HG03378 (cell line): ENCODE results near the gene SYT15B.
"Not testable (repeated sequence)": the region's sequence is repeated elsewhere in the genome, so short reads cannot be mapped to it uniquely, and the experiment has no call there.

Experiments
- ATAC-seq: cut with Tn5 transposase; IDR thresholded peaks from one replicate; pipeline ENCODE4 v1.9.1; 2021; ENCODE audit warnings: mild to moderate bottlenecking, moderate library complexity; ENCODE audit not compliant: unreplicated experiment

The SYT15B gene

GRCh38 chr10:47763554-47764175 lies at the start of gene SYT15B:
Gene SYT15B (minus strand): TSS chr10:47763592. CDS start chr10:47762640, 952 bp downstream.
- not testable (repeated sequence) for ATAC-seq

GRCh38 chr10:47779590-47779989 lies 16.2 kb upstream of the SYT15B start:
- not testable (repeated sequence) for ATAC-seq

- not testable (repeated sequence) for ATAC-seq
Observed at GRCh38 chr10:47775361-47776231, 12.2 kb upstream of the SYT15B start.

DNA sequence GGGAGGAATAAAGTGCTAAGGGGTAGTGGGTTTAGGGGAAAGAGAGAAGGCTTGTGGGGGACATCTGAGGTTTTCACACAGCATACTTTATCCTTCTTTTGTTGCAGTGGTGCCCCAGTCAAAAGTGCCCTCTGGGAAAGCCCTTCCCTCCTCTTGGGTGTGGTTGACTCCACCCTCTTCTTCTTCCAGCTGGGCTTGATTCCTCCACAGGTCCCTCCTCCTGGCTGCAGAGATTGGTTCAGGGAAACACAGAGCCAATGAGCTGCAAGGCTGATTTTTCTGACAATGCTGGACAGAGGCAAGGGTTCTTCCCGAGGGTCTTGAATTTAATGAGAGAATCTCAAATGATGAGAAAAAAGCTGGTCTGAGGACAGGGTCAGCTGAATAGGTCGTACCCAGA lies 7.4 kb upstream of the SYT15B start:
- ATAC-seq, result not testable (repeated sequence)

DNA sequence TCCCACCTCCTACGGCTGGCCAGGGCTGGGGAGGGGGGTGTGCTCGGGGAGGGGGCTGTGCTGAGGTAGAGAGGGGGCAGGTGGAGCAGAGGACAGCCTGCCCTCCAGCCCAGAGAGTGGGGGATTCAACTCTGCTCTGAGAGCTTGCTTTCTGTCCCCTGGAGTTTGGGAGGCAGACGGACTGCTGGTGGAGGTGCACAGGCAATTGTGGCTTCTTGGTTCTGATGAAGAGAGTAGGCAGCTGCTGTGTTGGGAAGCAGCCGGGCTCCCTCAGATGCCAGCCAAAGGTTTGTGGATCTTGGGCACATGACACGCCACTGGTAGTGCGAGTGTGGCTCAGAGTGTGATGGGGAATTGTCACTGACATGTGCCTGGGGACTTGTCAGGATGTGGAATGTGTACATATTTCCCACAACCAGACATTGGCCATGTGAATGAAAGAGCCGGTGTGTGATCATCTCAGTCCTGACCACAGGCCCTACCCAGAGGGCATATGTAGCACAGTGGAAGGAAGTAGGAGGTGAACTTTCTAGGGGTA lies 5.3 kb upstream of the SYT15B start:
- ATAC-seq, result not testable (repeated sequence)

- ATAC-seq, result not testable (repeated sequence)
Observed at GRCh38 chr10:47768085-47768484, 4.7 kb upstream of the SYT15B start.

DNA sequence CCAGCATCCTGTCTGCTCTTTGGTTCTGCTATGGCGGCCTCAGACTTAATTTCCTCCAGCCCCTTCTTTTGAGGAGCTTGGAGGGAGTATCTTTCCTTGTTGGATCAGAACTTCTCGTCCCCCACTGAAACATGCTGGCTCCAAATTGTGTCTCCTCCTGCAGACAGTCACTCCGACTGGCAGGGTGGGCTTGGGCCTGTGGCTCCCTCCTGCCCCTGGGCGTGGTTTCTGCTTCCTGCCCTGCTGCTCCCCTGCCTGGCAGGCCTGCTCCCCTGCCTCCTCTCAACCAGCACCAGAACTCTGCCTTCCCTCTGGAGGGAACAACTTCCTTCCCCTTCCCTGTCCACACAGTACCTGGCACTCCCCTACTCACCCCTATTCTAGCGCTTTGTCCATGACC lies 3.8 kb upstream of the SYT15B start:
- ATAC-seq, result not testable (repeated sequence)

- not testable (repeated sequence) for ATAC-seq
Observed at GRCh38 chr10:47765232-47765631, 1.8 kb upstream of the SYT15B start.

- not testable (repeated sequence) for ATAC-seq
Observed at GRCh38 chr10:47762674-47763553, 478 bp downstream of the SYT15B start.

- not testable (repeated sequence) for ATAC-seq
Observed at GRCh38 chr10:47758855-47759254, 4.5 kb downstream of the SYT15B start.

GRCh38 chr10:47756169-47756568 lies 7.2 kb downstream of the SYT15B start:
- not testable (repeated sequence) for ATAC-seq

- ATAC-seq, result not testable (repeated sequence)
Observed at GRCh38 chr10:47753871-47754270, 9.5 kb downstream of the SYT15B start.

GRCh38 chr10:47753176-47753575 lies 10.2 kb downstream of the SYT15B start:
- not testable (repeated sequence) for ATAC-seq

- ATAC-seq, result not testable (repeated sequence)
Observed at GRCh38 chr10:47751821-47752220, 11.6 kb downstream of the SYT15B start.

DNA sequence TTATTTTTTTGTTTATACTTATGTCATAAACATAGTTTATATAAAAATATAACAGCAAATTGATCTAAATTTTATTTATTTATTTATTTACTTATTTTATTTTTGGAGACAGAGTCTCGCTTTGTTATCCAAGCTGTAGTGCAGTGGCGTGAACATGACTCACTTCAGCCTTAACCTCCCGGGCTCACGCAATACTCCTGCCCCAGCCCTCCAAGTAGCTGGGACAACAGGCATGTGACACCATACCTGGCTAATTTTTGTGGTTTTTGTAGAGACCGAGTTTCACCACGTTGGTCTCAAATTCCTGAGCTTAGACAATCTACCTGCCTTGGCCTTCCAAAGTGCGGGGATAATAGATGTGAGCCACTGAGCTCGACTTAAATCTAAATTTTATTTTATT lies 13.0 kb downstream of the SYT15B start:
- not testable (repeated sequence) for ATAC-seq

- not testable (repeated sequence) for ATAC-seq
Observed at GRCh38 chr10:47746780-47747376, 16.5 kb downstream of the SYT15B start.

DNA sequence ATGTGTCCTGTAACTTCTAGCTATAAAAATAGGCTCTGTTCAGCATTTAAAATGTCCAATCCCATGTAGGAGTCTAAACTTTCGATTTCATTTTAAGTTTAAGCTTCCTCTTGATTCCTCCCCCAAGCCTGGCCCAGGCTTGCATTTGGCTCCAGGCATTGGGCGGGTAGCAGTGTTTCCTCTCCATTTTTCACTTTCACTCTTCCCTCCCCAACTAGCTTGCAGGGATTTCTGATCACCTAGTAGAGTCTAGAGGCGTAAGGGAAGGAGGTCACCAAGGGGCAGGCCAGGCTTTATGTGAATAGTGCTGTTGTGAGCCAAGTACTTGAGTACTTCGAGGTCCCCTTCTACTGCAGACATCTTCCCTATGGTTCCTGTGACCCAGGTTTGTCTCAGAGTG lies 18.5 kb downstream of the SYT15B start:
- ATAC-seq, result not testable (repeated sequence)

DNA sequence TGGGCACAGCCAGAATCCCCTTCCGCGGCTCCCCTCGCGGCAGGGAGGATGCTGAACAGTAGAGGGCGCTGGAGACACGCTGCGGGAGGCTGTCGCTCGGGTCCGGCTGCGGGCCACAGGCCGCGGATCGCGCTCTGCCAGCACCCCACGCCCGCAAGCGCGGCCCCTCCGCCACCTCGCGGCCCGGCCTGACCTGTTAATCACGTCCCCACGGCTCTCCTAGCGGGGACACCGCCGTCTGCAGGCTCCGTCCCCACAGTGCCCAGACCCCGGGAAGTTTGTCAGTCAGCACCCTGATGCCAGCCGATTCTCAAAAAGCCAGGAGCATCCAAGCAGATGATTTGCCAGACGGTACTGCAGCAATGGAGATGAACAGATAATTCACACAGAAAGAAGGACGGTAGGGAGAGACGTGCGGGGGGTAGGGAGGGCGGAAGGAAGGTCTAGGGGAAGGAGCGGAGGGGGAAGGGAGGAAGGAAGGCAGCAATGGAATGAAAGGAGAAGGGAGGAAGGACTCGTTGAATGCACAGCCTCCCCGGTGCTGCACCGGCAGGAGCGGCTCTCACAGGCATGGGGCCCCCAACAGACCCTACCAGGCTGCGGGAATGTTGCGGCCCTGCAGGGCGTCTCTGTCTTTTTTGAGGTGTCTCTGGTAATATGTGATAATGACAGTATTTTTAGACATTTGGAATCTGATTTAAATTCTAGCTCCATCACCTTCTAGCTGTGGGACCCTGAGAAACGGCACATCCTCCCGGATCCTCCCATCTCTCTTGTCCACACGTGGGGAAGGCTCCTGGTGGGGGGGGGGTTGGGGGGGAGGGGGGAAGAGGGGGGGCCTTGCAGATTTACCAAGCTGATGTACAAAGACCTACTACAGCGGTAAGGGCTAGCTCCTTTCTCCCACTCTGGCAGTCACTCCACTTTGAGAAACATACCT lies 19.5 kb downstream of the SYT15B start:
- peak; percentile 81 for ATAC-seq

- ATAC-seq, result not testable (repeated sequence)
Observed at GRCh38 chr10:47740868-47741267, 22.5 kb downstream of the SYT15B start.
